Activated CD4-positive, alpha-beta T cell treated with anti-CD3 and anti-CD28 coated beads for 4 hours (primary cell): ENCODE measurements around the gene FAM25G.

Source experiments
- DNase-seq, 2 donors: peaks; one replicate each; pipeline ENCODE4 v3.0.0-alpha.2; 2020

Gene FAM25G

GRCh38 chr10:47445720-47446119 lies 45.8 kb downstream of the FAM25G start:
- DNase-seq, result no peak

- no peak for DNase-seq
Observed at GRCh38 chr10:47444047-47444446, 47.5 kb downstream of the FAM25G start.

- DNase-seq, result no peak
Observed at GRCh38 chr10:47443145-47443544, 48.4 kb downstream of the FAM25G start.

GRCh38 chr10:47442351-47442750 lies 49.1 kb downstream of the FAM25G start:
- DNase-seq, result no peak

GRCh38 chr10:47441938-47442337 lies 49.6 kb downstream of the FAM25G start:
- DNase-seq, result no peak

- no peak for DNase-seq
Observed at GRCh38 chr10:47440207-47440606, 51.3 kb downstream of the FAM25G start.

- DNase-seq, result no peak
Observed at GRCh38 chr10:47438857-47439474, 52.5 kb downstream of the FAM25G start.
